ENCODE measurements around the gene FKBP2.

Gene FKBP2

DNA sequence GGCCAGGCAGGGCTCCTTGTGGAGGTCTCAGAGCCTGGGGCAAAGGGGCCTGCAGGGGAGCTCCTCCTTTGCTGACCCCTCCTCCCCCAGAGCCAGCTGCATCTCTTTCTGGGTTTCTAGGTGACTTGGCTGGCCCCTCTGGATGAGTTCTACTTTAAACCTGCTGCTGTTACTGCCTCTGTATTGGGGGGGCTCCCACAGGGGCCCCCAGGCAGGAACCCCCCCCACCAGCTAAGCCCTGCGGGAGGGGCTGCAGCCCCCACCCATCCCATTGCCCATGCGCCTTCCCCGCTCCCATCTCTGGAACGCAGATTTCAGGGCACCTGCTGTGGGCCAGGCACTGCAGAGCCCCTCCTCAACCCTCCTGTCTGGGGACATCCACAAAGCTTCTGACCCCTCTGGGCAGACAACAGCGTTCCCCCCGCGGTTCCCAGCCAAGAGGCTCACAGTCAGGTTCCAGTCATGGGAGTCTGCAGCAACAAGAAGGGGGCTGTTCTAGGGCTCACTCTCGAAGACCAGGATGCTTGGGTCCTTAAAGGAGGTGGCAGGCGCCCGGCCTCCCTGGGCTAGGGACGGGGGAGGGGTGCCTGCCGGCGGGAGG lies 9.6 kb downstream of the FKBP2 start:
- peak; percentile 6 for DNase-seq

DNA sequence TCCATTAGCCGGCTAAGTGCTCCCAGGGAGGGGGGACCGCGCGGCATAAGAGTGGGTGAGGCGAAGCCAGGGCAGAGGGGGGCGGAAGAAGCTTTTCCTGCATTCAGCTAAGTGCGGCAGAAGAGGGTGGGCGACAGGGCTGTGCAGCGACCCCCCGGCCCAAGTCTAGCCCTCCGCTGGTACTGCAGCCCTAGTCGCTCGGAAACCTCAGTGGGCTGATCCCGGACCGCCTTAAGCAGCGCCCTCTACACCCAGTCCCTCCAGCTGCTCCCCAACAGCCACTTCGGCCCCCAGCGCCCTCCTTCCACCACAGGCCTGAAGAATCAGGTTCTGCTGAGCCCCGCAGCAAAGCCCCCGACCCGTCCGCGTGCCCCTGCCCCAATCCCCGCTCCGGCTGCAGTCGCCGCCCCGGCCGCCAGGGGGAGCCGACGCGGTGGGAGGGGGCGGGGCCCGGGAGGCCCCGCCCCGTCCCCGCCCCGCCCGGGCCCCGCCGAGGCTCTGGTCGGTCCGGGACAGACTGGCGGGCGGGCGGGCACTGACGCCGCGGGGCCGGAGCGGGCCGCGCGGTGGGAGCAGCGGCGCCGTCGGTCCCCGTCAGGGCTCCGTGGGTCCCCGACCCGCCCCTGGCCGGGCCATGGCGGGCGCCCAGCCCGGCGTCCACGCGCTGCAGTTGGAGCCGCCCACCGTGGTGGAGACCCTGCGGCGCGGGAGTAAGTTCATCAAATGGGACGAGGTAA lies 10.3 kb downstream of the FKBP2 start, which contains the start of gene PLCB3:
PLCB3 (plus strand) TSS at position 515 of the 737 bp plus-strand sequence; CDS start at position 635, 120 bp downstream.
- no peak for DNase-seq

- DNase-seq: no peak
Measured at GRCh38 chr11:64251753-64252002, 10.8 kb downstream of the FKBP2 start.

GRCh38 chr11:64252003-64252872 lies 11.3 kb downstream of the FKBP2 start:
- DNase-seq: no peak

- no peak for DNase-seq
Measured at GRCh38 chr11:64253043-64253442, 12.1 kb downstream of the FKBP2 start.

GRCh38 chr11:64253481-64253880 lies 12.6 kb downstream of the FKBP2 start:
- DNase-seq: no peak

- DNase-seq: no peak
Measured at GRCh38 chr11:64254326-64254725, 13.4 kb downstream of the FKBP2 start.

- DNase-seq: no peak
Measured at GRCh38 chr11:64255135-64256128, 14.5 kb downstream of the FKBP2 start.

- no peak for DNase-seq
Measured at GRCh38 chr11:64256300-64256699, 15.4 kb downstream of the FKBP2 start.

DNA sequence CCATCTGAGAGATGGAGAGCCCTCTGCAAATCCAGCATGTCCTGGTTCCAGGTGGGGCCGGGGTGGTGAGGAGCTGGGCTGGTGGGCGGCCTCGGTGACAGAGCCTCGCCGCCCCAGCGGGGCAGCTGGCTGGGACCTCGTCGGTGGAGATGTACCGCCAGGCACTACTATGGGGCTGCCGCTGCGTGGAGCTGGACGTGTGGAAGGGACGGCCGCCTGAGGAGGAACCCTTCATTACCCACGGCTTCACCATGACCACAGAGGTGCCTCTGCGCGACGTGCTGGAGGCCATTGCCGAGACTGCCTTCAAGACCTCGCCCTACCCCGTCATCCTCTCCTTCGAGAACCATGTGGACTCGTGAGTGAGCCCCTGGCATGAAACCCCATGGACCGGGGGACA lies 17.5 kb downstream of the FKBP2 start:
- no peak for DNase-seq

- no peak for DNase-seq
Measured at GRCh38 chr11:64258946-64259532, 18.1 kb downstream of the FKBP2 start.

DNA sequence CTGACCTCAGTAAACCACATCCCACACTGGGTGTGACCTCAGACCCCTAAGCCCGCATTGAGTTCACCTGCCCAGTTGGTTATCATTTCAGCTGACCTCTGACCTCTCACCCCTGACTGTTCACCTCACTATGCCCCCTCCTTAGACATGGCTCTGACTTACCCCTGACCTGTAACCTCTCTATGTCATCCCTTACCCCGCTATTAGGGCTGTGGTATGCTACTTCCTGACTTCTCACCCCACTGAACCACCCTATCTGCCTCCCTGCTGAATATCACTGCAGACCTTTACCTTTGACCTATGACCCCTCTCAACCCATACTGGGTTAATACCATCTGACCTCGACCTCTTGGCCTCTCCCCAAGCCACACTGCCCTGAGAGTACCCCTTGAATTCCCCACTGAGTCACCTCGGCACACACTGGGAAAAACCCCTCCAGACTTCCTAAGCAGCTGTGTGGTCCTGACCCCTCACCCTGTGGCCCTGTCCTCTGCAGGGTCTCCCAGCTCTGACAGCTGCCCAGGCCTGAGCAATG lies 18.7 kb downstream of the FKBP2 start:
- no peak for DNase-seq

DNA sequence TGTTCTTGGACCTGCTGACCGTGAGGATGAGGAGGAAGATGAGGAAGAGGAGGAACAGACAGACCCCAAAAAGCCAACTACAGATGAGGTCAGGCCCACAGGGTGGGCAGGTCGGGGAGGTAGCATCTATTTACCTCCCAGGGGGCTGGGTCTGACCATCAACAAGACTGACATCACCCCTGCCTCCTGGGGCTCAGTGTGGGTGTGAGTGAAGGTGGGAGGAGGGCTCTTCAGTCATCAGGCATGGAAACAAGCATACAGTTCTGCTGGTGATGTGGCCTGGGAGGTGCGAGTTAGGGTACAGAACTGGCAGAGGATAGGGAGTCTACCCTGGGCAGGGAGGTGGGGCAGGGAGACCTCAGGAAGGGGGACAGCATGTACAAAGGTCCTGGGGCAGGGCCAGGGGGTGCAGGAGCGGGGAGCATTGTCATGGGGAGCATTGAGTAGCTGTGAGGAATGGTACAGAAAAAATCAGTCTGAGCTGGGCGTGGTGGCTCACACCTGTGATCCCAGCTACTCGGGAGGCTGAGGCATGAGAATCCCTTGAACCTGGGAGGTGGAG lies 19.3 kb downstream of the FKBP2 start:
- no peak for DNase-seq

- DNase-seq: no peak
Measured at GRCh38 chr11:64261556-64262080, 20.7 kb downstream of the FKBP2 start.

- no peak for DNase-seq
Measured at GRCh38 chr11:64262271-64263002, 21.5 kb downstream of the FKBP2 start.

DNA sequence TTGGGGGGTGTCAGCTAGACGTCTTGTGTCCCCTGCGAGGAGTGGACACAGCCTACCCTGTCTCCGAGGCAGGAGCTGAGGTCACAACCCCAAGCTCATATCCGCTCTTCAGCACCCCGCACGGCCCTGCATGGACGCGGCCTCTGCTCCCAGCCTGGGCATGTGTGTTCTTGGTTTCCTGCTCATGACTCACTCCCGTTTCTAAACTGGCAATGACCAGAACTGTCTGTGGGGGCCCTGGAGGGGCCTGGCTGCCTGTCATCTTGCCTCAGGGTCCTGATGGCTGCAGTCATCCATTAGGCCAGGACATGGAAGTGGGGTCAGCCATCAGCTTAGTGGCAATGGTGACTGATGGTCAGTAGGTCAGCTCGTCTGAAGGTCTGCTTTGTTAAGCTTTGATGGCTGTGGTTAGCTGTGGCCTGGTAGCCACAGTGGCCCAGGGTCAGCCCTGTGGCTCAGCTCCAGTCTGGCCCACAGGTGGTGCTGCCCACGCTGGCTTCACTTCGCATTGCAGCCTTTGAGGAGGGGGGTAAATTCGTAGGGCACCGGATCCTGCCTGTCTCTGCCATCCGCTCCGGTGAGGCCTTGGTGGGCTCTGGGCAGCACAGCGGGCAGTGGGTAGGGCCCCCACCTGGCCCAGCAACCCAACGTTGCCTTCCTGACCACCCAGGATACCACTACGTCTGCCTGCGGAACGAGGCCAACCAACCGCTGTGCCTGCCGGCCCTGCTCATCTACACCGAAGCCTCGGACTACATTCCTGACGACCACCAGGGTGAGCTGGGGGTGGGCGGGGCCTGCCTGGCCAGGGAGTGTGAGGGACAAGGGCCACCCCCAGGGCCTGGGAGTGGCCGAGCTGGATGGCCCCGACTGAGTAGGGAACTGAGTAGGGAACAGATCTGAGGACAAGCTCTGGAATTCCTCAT lies 22.4 kb downstream of the FKBP2 start:
- DNase-seq: no peak

DNA sequence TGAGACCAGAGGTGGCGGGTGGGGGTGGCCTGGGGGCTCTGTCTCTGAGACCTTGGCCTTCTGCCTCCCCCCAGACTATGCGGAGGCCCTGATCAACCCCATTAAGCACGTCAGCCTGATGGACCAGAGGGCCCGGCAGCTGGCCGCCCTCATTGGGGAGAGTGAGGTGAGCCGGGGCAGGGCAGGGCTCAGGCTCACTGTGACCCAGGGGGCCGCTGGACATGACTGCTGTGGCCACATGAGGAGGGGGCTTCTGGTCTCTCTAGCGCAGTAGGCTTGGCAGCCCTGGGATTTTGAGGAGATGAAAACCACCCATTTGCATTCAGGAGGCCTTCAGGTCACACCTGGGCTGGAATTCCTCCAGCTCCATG lies 23.0 kb downstream of the FKBP2 start:
- DNase-seq: no peak

DNA sequence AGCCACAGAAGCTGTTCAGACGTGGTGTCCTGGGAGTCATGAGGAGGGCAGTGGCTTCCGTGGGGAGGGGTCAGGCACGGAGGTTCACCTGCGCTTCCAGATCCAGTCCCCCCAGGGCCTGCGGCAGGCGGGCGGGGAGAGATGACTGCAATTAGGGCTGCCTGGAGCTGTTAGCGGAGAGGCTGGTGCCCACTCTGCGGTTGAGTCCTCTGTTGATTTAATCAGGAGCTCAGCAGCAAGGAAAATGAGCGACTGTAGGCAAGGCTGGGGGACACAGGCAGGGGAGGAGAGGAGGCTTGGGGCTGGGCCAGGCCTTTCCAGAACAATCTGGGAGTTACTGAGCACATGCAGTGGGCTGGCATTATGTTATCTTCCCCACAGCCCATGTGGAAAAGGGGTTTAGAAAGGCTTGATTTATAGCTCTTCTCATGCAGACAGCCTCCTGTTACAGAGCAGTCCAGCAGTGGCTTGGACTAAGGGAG lies 23.5 kb downstream of the FKBP2 start:
- DNase-seq: no peak

Data from NCI-H524 treated with DMSO at 0.1 percent for 48 hours (cell line).